Left forelimb (tissue), 1 donor: ENCODE data around the gene CDC42BPA.
A peak's percentile ranks its signal among the peaks of the same experiment; 100 is the strongest.

ENCODE experiments used
- DNase-seq: peaks from one replicate; pipeline ENCODE4 v3.0.0-alpha.2; 2018; ENCODE audit warnings: low spot score

Gene CDC42BPA

GRCh38 chr1:226990133-226990716 lies 328.1 kb downstream of the CDC42BPA start:
- DNase-seq, result peak; percentile 56

GRCh38 chr1:226989085-226989920 lies 329.0 kb downstream of the CDC42BPA start:
- no peak for DNase-seq

- DNase-seq, result no peak
Observed at GRCh38 chr1:226988334-226988666, 330.0 kb downstream of the CDC42BPA start.

GRCh38 chr1:226987623-226988333 lies 330.5 kb downstream of the CDC42BPA start:
- DNase-seq, result no peak

GRCh38 chr1:226987179-226987536 lies 331.1 kb downstream of the CDC42BPA start:
- DNase-seq, result no peak

- DNase-seq, result peak; percentile 54
Observed at GRCh38 chr1:226986496-226987178, 331.7 kb downstream of the CDC42BPA start.

- DNase-seq, result peak; percentile 59
Observed at GRCh38 chr1:226985839-226986463, 332.3 kb downstream of the CDC42BPA start.

- DNase-seq, result peak; percentile 59
Observed at GRCh38 chr1:226985239-226985838, 333.0 kb downstream of the CDC42BPA start.

GRCh38 chr1:226984521-226985238 lies 333.6 kb downstream of the CDC42BPA start:
- peak; percentile 64 for DNase-seq

GRCh38 chr1:226983992-226984364 lies 334.3 kb downstream of the CDC42BPA start:
- no peak for DNase-seq

- DNase-seq, result peak; percentile 64
Observed at GRCh38 chr1:226983247-226983991, 334.9 kb downstream of the CDC42BPA start.

- DNase-seq, result no peak
Observed at GRCh38 chr1:226982451-226983177, 335.7 kb downstream of the CDC42BPA start.

GRCh38 chr1:226981838-226982237 lies 336.5 kb downstream of the CDC42BPA start:
- no peak for DNase-seq

- peak; percentile 59 for DNase-seq
Observed at GRCh38 chr1:226981386-226981817, 336.9 kb downstream of the CDC42BPA start.

- peak; percentile 57 for DNase-seq
Observed at GRCh38 chr1:226980565-226981385, 337.5 kb downstream of the CDC42BPA start.

GRCh38 chr1:226980122-226980560 lies 338.2 kb downstream of the CDC42BPA start:
- peak; percentile 58 for DNase-seq

- no peak for DNase-seq
Observed at GRCh38 chr1:226979517-226980121, 338.7 kb downstream of the CDC42BPA start.

- no peak for DNase-seq
Observed at GRCh38 chr1:226979115-226979516, 339.2 kb downstream of the CDC42BPA start.
